Endothelial cell of umbilical vein (primary cell): ENCODE measurements around the gene WBP2NL.

ENCODE experiments used
- CTCF ChIP-seq, 2 donors: IDR thresholded peaks; 1 replicate in 1 of 2; 2 replicates in 1 of 2; pipeline ENCODE4 v1.5.1; 2011; ENCODE audit warnings: low read length in 2 of 2, mild to moderate bottlenecking in 2 of 2, moderate library complexity in 2 of 2, control low read depth in 1 of 2, inconsistent platforms in 1 of 2, low read depth in 1 of 2; ENCODE audit not compliant: insufficient read depth in 1 of 2; ENCODE audit errors: extremely low read depth in 1 of 2
- POLR2A ChIP-seq: IDR thresholded peaks from 2 replicates; pipeline ENCODE4 v1.6.1; 2012; ENCODE audit warnings: low read depth, mild to moderate bottlenecking, control low read depth, low read length

GRCh38 chr22:42062506-42063170, 64.0 kb downstream of the WBP2NL start:
- TF ChIP-seq CTCF (IDR thresholded peaks at IDR 0.05; ENCODE audit: extremely low read depth in 1 of 2, insufficient read depth in 1 of 2, low read depth in 1 of 2, low read length in 2 of 2), result no peak
- no peak for TF ChIP-seq POLR2A
